ENCODE data around the gene SULT2B1.

DNA sequence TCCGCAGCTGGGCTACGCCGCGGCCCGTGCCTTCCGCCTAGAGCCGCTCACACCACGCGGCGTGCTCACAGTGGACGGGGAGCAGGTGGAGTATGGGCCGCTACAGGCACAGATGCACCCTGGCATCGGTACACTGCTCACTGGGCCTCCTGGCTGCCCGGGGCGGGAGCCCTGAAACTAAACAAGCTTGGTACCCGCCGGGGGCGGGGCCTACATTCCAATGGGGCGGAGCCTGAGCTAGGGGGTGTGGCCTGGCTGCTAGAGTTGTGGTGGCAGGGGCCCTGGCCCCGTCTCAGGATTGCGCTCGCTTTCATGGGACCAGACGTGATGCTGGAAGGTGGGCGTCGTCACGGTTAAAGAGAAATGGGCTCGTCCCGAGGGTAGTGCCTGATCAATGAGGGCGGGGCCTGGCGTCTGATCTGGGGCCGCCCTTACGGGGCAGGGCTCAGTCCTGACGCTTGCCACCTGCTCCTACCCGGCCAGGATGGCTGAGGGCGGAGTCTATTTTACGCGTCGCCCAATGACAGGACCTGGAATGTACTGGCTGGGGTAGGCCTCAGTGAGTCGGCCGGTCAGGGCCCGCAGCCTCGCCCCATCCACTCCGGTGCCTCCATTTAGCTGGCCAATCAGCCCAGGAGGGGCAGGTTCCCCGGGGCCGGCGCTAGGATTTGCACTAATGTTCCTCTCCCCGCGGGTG is 77.8 kb downstream of the SULT2B1 start:
- no peak for TF ChIP-seq ZFX (IDR thresholded peaks at IDR 0.05; ENCODE audit: borderline replicate concordance)
- TF ChIP-seq, protein P1, sequence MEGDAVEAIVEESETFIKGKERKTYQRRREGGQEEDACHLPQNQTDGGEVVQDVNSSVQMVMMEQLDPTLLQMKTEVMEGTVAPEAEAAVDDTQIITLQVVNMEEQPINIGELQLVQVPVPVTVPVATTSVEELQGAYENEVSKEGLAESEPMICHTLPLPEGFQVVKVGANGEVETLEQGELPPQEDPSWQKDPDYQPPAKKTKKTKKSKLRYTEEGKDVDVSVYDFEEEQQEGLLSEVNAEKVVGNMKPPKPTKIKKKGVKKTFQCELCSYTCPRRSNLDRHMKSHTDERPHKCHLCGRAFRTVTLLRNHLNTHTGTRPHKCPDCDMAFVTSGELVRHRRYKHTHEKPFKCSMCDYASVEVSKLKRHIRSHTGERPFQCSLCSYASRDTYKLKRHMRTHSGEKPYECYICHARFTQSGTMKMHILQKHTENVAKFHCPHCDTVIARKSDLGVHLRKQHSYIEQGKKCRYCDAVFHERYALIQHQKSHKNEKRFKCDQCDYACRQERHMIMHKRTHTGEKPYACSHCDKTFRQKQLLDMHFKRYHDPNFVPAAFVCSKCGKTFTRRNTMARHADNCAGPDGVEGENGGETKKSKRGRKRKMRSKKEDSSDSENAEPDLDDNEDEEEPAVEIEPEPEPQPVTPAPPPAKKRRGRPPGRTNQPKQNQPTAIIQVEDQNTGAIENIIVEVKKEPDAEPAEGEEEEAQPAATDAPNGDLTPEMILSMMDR (IDR thresholded peaks at IDR 0.05): no peak

Measured in 22Rv1 (cell line).